GM18868 (cell line): ENCODE data around the gene KRT6A.

Experiments used
- ATAC-seq: cut with Tn5 transposase; IDR thresholded peaks from one replicate; pipeline ENCODE4 v1.9.1; 2021; ENCODE audit warnings: mild to moderate bottlenecking, moderate library complexity; ENCODE audit not compliant: unreplicated experiment

The KRT6A gene

GRCh38 chr12:52524898-52525591 lies 32.0 kb upstream of the KRT6A start:
- no peak for ATAC-seq

- no peak for ATAC-seq
Measured at GRCh38 chr12:52524241-52524897, 31.3 kb upstream of the KRT6A start.

GRCh38 chr12:52523824-52524223 lies 30.8 kb upstream of the KRT6A start:
- ATAC-seq: no peak

GRCh38 chr12:52522346-52523011 lies 29.4 kb upstream of the KRT6A start:
- no peak for ATAC-seq

GRCh38 chr12:52521568-52522266 lies 28.7 kb upstream of the KRT6A start:
- ATAC-seq: no peak

- no peak for ATAC-seq
Measured at GRCh38 chr12:52521175-52521567, 28.1 kb upstream of the KRT6A start.

- no peak for ATAC-seq
Measured at GRCh38 chr12:52519826-52520662, 27.0 kb upstream of the KRT6A start, which contains the start of gene KRT5. TSS of gene KRT5 (minus strand) at chr12:52520394. CDS start at chr12:52520296, 98 bp downstream.

- no peak for ATAC-seq
Measured at GRCh38 chr12:52519387-52519703, 26.3 kb upstream of the KRT6A start.

- no peak for ATAC-seq
Measured at GRCh38 chr12:52518574-52519386, 25.7 kb upstream of the KRT6A start.

- no peak for ATAC-seq
Measured at GRCh38 chr12:52517888-52518287, 24.8 kb upstream of the KRT6A start.

GRCh38 chr12:52517005-52517835 lies 24.2 kb upstream of the KRT6A start:
- no peak for ATAC-seq

- ATAC-seq: no peak
Measured at GRCh38 chr12:52515927-52516831, 23.1 kb upstream of the KRT6A start.

GRCh38 chr12:52515319-52515646 lies 22.2 kb upstream of the KRT6A start:
- no peak for ATAC-seq

- ATAC-seq: no peak
Measured at GRCh38 chr12:52514471-52515318, 21.6 kb upstream of the KRT6A start.

GRCh38 chr12:52513736-52514135 lies 20.7 kb upstream of the KRT6A start:
- no peak for ATAC-seq

- no peak for ATAC-seq
Measured at GRCh38 chr12:52508211-52508610, 15.2 kb upstream of the KRT6A start.
